GM18868 (cell line): ENCODE data around the gene RPS16.
A peak's percentile ranks its signal among the peaks of the same experiment; 100 is the strongest.

Experiments
- ATAC-seq: cut with Tn5 transposase; IDR thresholded peaks from one replicate; pipeline ENCODE4 v1.9.1; 2021; ENCODE audit warnings: mild to moderate bottlenecking, moderate library complexity; ENCODE audit not compliant: unreplicated experiment

RPS16 gene

GRCh38 chr19:39449116-39449797 lies 13.5 kb upstream of the RPS16 start:
- ATAC-seq, result no peak

- ATAC-seq, result no peak
Measured at GRCh38 chr19:39448271-39448670, 12.5 kb upstream of the RPS16 start.

GRCh38 chr19:39446365-39447084 lies 10.8 kb upstream of the RPS16 start:
- ATAC-seq, result no peak

GRCh38 chr19:39445196-39446111 lies 9.7 kb upstream of the RPS16 start, which contains the start of gene SUPT5H:
SUPT5H (plus strand) TSS chr19:39445582; CDS start chr19:39445891, 309 bp downstream.
- peak; percentile 80 for ATAC-seq

GRCh38 chr19:39444598-39445195 lies 8.9 kb upstream of the RPS16 start:
- ATAC-seq, result no peak

GRCh38 chr19:39438270-39438934 lies 2.7 kb upstream of the RPS16 start:
- no peak for ATAC-seq

GRCh38 chr19:39436350-39436716 lies 584 bp upstream of the RPS16 start:
- no peak for ATAC-seq

- no peak for ATAC-seq
Measured at GRCh38 chr19:39434123-39435076, 1.3 kb downstream of the RPS16 start.

- ATAC-seq, result no peak
Measured at GRCh38 chr19:39433480-39434079, 2.2 kb downstream of the RPS16 start.

- ATAC-seq, result no peak
Measured at GRCh38 chr19:39432677-39433025, 3.1 kb downstream of the RPS16 start.

- ATAC-seq, result no peak
Measured at GRCh38 chr19:39430675-39431593, 4.8 kb downstream of the RPS16 start.

GRCh38 chr19:39428283-39429112 lies 7.3 kb downstream of the RPS16 start:
- no peak for ATAC-seq

- no peak for ATAC-seq
Measured at GRCh38 chr19:39427707-39428106, 8.0 kb downstream of the RPS16 start.

GRCh38 chr19:39426170-39426569 lies 9.6 kb downstream of the RPS16 start:
- ATAC-seq, result no peak

- ATAC-seq, result no peak
Measured at GRCh38 chr19:39425744-39426143, 10.0 kb downstream of the RPS16 start.

GRCh38 chr19:39424934-39425333 lies 10.8 kb downstream of the RPS16 start:
- ATAC-seq, result no peak
